Activated gamma-delta T cell (primary cell): ENCODE measurements around the gene MOV10L1.
"Not testable (repeated sequence)": the region's sequence is repeated elsewhere in the genome, so short reads cannot be mapped to it uniquely, and the experiment has no call there.

ENCODE experiments used
- DNase-seq: peaks from one replicate; lab custom pipeline; 2025; lab: John Stamatoyannopoulos, UW

Gene MOV10L1

GRCh38 chr22:50078246-50078645 is 11.6 kb upstream of the MOV10L1 start:
- no peak for DNase-seq

- no peak for DNase-seq
Observed at GRCh38 chr22:50078761-50079160, 11.0 kb upstream of the MOV10L1 start.

- no peak for DNase-seq
Observed at GRCh38 chr22:50080077-50080465, 9.7 kb upstream of the MOV10L1 start.

DNA sequence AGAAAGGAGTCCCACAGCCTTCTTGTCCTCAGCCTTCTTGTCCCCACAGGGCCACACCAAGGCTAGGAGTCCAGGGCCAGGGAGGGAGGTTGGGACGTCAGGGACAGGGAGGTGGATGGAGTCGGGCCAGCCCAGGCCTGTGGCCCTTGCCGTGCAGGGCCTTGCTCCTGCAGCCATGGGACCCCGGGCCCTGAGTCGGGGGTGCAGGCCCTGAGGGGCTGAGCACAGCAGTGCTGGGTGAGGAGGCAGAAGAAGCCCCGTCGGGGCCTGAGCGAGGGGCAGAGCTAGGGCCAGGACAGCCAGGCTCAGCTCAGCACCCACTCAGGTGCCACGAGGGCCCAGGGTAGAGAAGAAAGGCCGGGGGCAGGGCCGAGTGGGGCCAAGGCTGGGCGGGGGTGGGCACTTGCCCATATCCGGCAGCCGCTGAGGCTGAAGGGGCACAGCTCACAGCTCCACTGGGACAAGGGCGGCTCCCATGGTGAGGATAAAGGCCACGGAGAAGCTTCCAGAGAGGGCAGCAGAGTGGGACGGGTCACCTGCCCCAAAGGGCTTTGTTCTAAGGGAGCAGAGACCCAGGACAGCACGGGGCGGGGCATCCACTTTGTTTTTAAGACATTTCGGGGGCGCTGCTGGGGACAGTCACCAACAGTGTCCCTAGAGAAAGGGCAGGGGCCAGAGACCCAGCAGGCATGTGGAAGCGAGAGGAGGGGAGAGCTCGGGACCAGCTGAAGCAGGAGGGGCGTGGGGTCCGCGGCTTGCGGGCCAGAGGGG is 8.2 kb upstream of the MOV10L1 start:
- no peak for DNase-seq

DNA sequence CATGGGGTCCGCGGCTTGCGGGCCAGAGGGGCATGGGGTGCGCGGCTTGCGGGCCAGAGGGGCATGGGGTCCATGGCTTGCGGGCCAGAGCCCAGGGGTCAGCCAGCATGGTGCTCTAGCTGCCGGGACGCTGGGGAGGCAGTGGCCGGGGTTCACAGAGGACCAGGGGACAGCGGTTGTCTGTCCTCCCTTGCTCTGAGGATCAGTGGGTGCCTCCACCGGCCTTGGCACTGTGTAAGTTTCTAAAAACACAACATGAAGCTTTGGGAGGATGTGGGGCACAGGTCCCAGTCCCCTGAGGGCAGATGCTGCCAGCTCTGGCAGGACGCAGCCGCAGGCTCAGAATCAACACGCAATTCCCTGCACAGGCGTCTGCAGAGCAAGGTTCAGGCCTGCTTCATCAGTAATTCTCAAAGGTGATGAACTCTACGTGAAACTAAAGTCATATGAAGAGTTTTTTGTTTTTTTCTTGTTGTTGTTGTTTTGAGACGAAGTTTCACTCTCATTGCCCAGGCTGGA is 7.5 kb upstream of the MOV10L1 start:
- no peak for DNase-seq

- DNase-seq, result no peak
Observed at GRCh38 chr22:50082961-50083461, 6.8 kb upstream of the MOV10L1 start.

DNA sequence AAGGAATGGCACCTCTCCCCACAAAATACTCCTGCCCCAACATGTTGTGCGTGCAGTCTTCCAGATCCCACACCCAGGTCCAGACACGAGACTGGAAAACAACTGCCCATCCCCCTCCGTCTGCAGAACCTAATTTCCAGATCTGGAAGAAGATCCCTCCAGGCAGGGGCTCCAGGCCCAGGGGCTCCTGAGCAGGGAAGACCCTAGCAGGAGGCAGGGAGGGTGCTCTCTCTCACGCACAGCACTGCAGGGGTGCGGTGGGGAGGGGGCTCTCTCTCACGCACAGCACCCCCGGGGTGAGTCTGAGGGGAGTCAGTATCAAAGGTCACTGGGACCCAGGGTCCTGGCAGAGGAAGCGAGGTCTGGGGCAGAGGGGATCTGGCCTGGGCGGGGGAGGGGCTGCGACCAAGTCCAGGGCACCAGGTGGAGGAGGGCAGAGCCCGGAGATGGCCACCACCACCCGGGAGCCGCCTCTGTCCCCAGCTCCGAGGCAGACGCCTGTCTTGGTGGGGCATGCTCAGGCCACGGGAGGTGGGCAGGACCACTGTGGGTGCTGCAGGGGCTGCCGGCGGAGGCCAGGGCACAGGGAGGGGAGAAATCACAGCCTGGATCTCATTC is 6.2 kb upstream of the MOV10L1 start:
- DNase-seq, result no peak

DNA sequence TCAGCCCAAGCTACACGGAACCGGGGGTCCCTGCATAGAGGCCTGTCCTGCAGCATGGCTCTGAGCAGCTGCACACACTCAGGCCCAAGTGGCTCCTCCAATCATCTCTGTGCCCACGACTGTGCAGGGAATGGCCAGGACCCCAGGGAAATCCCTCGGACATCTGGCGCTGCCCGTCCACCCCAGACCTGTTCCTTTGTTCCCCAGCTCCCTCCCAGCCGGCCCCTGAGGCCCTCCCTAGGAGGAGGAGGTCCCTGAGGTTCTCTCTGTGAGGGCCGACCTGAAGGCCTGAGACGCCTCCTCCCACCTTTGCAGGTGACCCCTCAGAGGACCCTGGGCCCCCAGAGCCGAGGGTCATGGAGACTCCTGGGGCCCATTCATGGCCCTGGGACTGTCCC is 5.7 kb upstream of the MOV10L1 start:
- no peak for DNase-seq

GRCh38 chr22:50084614-50085021 is 5.2 kb upstream of the MOV10L1 start:
- no peak for DNase-seq

- no peak for DNase-seq
Observed at GRCh38 chr22:50085211-50085972, 4.4 kb upstream of the MOV10L1 start, which contains the start of gene MLC1. Gene MLC1, minus strand, starts transcription at chr22:50085426. Its CDS starts 524 bp downstream, at chr22:50084902.

DNA sequence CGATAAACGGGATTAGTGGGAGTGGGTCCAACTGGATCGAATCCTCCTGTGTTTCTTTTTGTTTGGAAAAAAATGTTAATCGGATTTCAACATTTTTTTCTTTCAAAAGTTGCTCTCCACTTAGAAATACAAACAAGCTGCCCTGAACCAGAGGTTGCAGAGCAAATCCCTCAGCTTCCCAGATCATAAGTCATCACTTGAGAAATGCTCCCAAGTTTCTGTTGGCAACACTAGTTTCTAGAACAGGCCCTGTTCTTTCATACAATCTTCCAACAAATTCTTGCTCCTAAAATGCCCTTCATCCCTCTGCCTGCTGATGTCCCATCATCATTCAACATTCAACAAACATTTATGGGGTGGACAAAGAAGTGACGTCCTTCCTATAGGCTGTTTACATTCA is 3.3 kb upstream of the MOV10L1 start:
- no peak for DNase-seq

DNA sequence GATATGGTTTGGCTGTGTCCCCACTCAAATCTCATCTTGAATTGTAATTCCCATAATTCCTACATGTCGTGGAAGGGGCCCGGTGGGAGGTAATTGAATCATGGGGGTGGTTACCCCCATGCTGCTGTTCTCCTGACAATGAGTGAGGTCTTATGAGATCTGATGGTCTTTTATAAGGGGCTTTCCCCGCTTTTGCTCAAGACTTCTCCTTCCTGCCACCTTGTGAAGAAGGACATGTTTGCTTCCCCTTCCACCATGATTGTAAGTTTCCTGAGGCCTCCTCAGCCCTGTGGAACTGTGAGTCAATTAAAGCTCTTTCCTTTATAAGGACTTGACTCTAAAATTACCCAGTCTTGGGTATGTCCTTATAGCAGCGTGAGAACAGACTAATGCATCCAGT is 2.8 kb upstream of the MOV10L1 start:
- DNase-seq, result not testable (repeated sequence)

DNA sequence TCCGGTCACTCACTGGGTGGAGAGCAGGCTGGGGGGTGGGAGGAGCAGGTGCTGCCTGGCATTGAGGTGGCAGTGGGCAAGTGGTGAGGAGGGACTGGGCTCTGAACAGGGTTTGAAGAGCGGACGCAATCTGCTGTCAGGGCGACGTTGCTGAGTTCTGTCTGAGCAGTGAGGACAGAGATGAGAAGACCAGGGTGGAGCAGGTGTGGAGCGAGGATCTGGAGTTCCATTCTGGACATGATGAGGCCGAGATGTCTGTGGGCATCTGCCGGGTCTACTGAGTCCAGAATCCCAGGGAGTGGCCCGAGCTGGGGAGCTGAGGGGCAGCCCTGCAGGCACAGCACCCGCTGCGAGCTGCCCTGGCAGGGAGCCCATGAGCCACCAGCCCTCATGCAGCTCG is 2.2 kb upstream of the MOV10L1 start:
- no peak for DNase-seq

DNA sequence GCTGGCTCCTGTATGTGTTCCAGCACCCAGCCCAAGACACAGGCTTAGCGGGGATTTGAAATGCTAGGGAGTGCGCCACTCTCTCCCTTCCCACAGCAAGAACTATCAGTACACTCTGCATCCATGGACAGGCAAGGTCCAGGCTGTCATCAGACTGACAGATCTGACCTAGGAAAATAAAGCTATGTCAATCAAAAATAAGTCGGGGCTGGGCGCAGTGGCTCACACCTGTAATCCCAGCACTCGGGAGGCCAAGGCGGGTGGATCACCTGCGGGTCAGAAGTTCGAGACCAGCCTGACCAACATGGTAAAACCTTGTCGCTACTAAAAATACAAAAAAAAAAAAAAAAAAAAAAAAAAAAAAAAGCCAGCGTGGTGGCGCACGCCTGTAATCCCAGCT is 1.7 kb upstream of the MOV10L1 start:
- no peak for DNase-seq

- no peak for DNase-seq
Observed at GRCh38 chr22:50089231-50089630, 575 bp upstream of the MOV10L1 start.

- no peak for DNase-seq
Observed at GRCh38 chr22:50090412-50090714, 557 bp downstream of the MOV10L1 start.

- DNase-seq, result no peak
Observed at GRCh38 chr22:50091092-50091768, 1.4 kb downstream of the MOV10L1 start.

- DNase-seq, result no peak
Observed at GRCh38 chr22:50092342-50092741, 2.5 kb downstream of the MOV10L1 start.

DNA sequence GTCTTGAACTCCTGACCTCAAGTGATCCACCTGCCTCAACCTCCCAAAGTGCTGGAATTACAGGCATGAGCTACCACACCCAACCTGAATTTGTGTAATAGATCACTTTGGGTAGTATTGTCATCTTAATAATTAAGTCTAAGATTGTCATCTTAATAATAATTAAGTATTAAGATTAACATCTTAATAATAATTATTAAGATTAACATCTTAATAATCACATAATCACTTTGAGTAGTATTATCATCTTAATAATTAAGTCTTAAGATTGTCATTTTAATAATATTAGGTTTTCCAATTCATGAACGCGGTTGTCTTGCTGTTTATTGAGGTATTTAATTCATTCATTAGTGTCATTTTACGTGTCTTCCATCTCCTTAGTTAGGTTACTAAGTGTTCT is 8.2 kb downstream of the MOV10L1 start:
- DNase-seq, result no peak

GRCh38 chr22:50101870-50102565 is 12.2 kb downstream of the MOV10L1 start:
- no peak for DNase-seq

DNA sequence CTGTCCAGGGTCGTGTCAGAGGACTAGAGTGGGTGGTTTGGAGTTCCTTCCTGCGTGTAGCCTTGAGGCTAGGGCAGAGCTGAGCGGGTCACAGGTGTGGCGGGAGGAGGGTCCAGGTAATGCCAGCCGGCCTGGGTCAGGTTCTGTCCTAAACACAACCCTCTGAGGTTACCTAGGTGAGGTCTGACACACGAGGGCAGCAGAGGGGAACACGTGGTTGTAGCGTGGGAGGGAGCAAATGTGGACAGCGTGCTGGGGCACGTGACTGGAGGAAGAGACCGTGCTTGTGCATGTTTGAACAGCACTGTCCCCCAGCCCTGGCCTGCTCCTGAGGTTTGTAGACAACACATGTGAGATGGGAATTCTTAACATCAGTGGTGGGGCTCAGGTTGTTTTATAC is 13.1 kb downstream of the MOV10L1 start:
- no peak for DNase-seq
